ENCODE results near the gene ADH4. TPM values are rescaled to one million over a fixed set of nuclear protein-coding genes. Genes with fewer than 3 reads are reported as not detected.

The ADH4 gene
- total and polyA plus RNA-seq, 9 of the 15 experiments (the other 6 are each of a cell fraction or from before 2014, with no cell fraction given): not detected

DNA sequence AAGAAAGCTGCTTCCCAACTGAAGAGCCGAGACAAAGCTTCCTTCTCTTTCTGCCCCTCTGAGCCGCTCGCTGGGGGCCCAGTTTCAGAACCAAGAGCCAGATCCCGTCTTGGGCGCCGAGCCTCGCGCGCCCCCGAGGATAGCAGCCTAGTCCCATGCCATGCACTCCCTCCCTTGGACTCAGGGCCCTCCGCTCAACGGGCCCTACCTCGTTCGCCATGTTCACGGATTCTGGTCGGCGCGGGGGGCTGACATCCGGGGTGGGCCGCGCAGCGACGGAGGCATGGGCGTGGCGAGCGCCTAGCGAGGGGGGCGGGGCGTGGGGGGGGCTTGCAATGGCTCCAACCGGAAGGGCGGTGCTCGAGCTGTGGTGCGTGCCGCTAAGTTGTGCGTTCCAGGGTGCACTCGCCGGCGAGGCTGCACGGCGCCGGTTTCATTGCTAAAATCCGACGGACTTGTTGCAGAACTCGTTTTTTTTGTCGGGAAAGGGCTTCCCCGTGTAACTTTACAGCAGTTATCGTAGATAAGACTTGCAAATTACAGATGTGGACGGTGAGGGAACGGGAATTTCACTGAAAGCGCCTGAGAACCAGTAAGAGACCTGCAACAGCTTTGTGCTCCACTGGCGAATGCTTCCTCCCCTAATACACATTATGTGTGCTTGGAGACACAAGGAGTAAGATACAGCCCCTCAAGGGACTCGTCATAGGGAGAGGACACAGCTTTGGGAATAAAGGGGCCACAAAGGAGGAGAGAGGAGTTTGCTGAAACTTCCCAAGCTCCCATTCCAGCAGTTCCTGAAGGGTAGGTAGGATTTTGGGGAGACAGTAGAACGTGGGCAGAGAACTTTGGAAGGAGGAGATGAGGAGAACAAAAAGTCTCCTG lies 55.4 kb downstream of the ADH4 start, which contains the start of gene ADH5 (continued):
- no peak for TF ChIP-seq SRSF9 (IDR thresholded peaks at IDR 0.05; ENCODE audit: borderline replicate concordance, low read depth, low read length)
- no peak for TF ChIP-seq E2F1 (CRISPR knock-in tag; IDR thresholded peaks at IDR 0.05)
- TF ChIP-seq THRAP3 (IDR thresholded peaks at IDR 0.05; ENCODE audit: borderline replicate concordance): no peak
- TF ChIP-seq NRF1 (conservative IDR thresholded peaks at IDR 0.05 in 1 of 2, IDR thresholded peaks at IDR 0.05 in 1 of 2): peak; percentile 80 to 82
- TF ChIP-seq, protein P1, sequence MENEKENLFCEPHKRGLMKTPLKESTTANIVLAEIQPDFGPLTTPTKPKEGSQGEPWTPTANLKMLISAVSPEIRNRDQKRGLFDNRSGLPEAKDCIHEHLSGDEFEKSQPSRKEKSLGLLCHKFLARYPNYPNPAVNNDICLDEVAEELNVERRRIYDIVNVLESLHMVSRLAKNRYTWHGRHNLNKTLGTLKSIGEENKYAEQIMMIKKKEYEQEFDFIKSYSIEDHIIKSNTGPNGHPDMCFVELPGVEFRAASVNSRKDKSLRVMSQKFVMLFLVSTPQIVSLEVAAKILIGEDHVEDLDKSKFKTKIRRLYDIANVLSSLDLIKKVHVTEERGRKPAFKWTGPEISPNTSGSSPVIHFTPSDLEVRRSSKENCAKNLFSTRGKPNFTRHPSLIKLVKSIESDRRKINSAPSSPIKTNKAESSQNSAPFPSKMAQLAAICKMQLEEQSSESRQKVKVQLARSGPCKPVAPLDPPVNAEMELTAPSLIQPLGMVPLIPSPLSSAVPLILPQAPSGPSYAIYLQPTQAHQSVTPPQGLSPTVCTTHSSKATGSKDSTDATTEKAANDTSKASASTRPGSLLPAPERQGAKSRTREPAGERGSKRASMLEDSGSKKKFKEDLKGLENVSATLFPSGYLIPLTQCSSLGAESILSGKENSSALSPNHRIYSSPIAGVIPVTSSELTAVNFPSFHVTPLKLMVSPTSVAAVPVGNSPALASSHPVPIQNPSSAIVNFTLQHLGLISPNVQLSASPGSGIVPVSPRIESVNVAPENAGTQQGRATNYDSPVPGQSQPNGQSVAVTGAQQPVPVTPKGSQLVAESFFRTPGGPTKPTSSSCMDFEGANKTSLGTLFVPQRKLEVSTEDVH (IDR thresholded peaks at IDR 0.05; ENCODE audit: low read depth, partially characterized antibody): no peak

Data from K562 (cell line).